GM12878 (cell line): ENCODE results near the gene SDK2. TPM values are rescaled to one million over a fixed set of nuclear protein-coding genes. Genes with fewer than 3 reads are reported as not detected.
A peak's percentile ranks its signal among the peaks of the same experiment; 100 is the strongest.

Source experiments
- ATAC-seq: fragments of 200-7000 bp; cut with Tn5 transposase; 3 replicates; pipeline ENCODE4 v1.9.1; 2020; ENCODE audit warnings: mild to moderate bottlenecking, moderate library complexity
- BruUV-seq: library from RNA; stranded (reverse); fragments of 400-500 nt; replicated peaks from 2 replicates; lab custom pipeline; 2021; lab: Mats Ljungman, UMichigan
- CTCF ChIA-PET: fragments of 300-600 bp; sonication (Branson Sonifier 250); formaldehyde crosslinking; extraction: SDS; loops from one replicate; lab custom pipeline; 2021; ENCODE audit warnings: inconsistent platforms; lab: Yijun Ruan, JAX
- POLR2A ChIA-PET: fragments of 350-600 bp; formaldehyde crosslinking; extraction: SDS; loops from one replicate; lab custom pipeline; 2021; ENCODE audit warnings: inconsistent platforms; lab: Charles Lee
- RAD21 ChIA-PET: fragments of 300-600 bp; sonication (Branson Sonifier 250); formaldehyde crosslinking; loops from one replicate; lab custom pipeline; 2023; ENCODE audit warnings: antibody characterized with exemption; ENCODE audit not compliant: unreplicated experiment; lab: Charles Lee
- SMC1A ChIA-PET: fragments of 300-600 bp; sonication (Branson Sonifier 250); formaldehyde crosslinking; loops from one replicate; lab custom pipeline; 2023; ENCODE audit not compliant: unreplicated experiment, uncharacterized antibody; lab: Charles Lee
- DNase-seq: peaks from one replicate; pipeline ENCODE4 v3.0.0-alpha.2; 2011; ENCODE audit warnings: low read depth, low spot score
- FAIRE-seq: peaks from 3 replicates; lab custom pipeline; 2011; peaks lifted over from hg19 to GRCh38; lab: Jason Lieb, UNC
- H2AFZ ChIP-seq: 2 replicates; pipeline ENCODE4 v1.6.0; 2011; ENCODE audit warnings: low read depth, low read length, control low read depth; ENCODE audit not compliant: control insufficient read depth
- H3K27ac ChIP-seq: 2 replicates; pipeline ENCODE4 v1.5.1; 2011; ENCODE audit warnings: control low read depth; ENCODE audit not compliant: control insufficient read depth, insufficient read depth
- H3K27me3 ChIP-seq, 2 experiments: replicated peaks in 1 of 2; 2 replicates each; pipeline versions ENCODE4 v1.6.0 to v1.6.1; 2011; ENCODE audit warnings: low read length in 1 of 2; ENCODE audit not compliant: control insufficient read depth in 2 of 2, insufficient read depth in 2 of 2
- H3K36me3 ChIP-seq, 2 experiments: 2 replicates each; pipeline ENCODE4 v1.5.1; 2011; ENCODE audit warnings: low read length in 1 of 2; ENCODE audit not compliant: control insufficient read depth in 2 of 2, insufficient read depth in 2 of 2
- H3K4me1 ChIP-seq: 2 replicates; pipeline ENCODE4 v1.6.1; 2011; ENCODE audit warnings: mild to moderate bottlenecking, low read length, moderate library complexity, mixed read lengths; ENCODE audit not compliant: control insufficient read depth, insufficient read depth
- H3K4me2 ChIP-seq: 2 replicates; pipeline ENCODE4 v1.6.0; 2011; ENCODE audit warnings: control low read depth; ENCODE audit not compliant: control insufficient read depth, insufficient read depth
- H3K4me3 ChIP-seq: fragments of 200-600 bp; sonication (generic); 2 replicates; pipeline ENCODE4 v1.5.1; 2016
- H3K79me2 ChIP-seq: 2 replicates; pipeline ENCODE4 v1.6.0; 2011; ENCODE audit warnings: low read length; ENCODE audit not compliant: control insufficient read depth, insufficient read depth
- H3K9ac ChIP-seq: 2 replicates; pipeline ENCODE4 v1.8.0; 2011; ENCODE audit warnings: low read length, control low read depth, mixed read lengths; ENCODE audit not compliant: control insufficient read depth, insufficient read depth
- H3K9me3 ChIP-seq: replicated peaks from 3 replicates; pipeline ENCODE4 v1.5.1; 2011; ENCODE audit warnings: mild to moderate bottlenecking, low read length; ENCODE audit not compliant: control insufficient read depth, insufficient read depth
- H4K20me1 ChIP-seq: 2 replicates; pipeline ENCODE4 v1.6.0; 2011; ENCODE audit not compliant: control insufficient read depth, insufficient read depth
- MTA2 ChIP-seq: fragments of 450-650 bp; IDR thresholded peaks from 2 replicates; pipeline ENCODE4 v1.6.1; 2016; ENCODE audit warnings: low read depth, mild to moderate bottlenecking, moderate library complexity
- SIX5 ChIP-seq: IDR thresholded peaks from 2 replicates; pipeline ENCODE4 v1.6.1; 2011; ENCODE audit warnings: mild to moderate bottlenecking, low read depth, low read length, moderate library complexity; ENCODE audit not compliant: severe bottlenecking
- TCF12 ChIP-seq: IDR thresholded peaks from 2 replicates; pipeline ENCODE4 v1.6.1; 2011; ENCODE audit warnings: low read depth, mild to moderate bottlenecking, low read length
- WGBS: methylation state at CpG from one replicate; pipeline ENCODE4 v1.1.6; 2016; ENCODE audit warnings: low lambda C conversion rate; ENCODE audit not compliant: insufficient replicate concordance, insufficient coverage; ENCODE audit errors: missing lambda C conversion rate; 5-methylcytosine and 5-hydroxymethylcytosine counted together
- in situ Hi-C: fragments of 300-500 bp; cut with MboI; formaldehyde crosslinking; loops from 9 replicates; pipeline ENCODE4 v1.14.3; 2018; ENCODE audit warnings: mixed read lengths
- intact Hi-C: fragments of 100-400 bp; cut with micrococcal nuclease; formaldehyde crosslinking; loops from one replicate; pipeline ENCODE4 v1.14.2; 2022; ENCODE audit not compliant: unreplicated experiment
- polyA plus RNA-seq, 11 experiments: library from polyadenylated mRNA; depleted of rRNA in 4 of 11; unstranded in 6 of 11; stranded (reverse) in 5 of 11; fragments of >200 nt; fragmentation: Nextera tagmentation in 4 of 11; fragmentation: Illumina TruSeq in 1 of 11; extraction: Ambion mirVana in 4 of 11; extraction: Trizol in 1 of 11; gene quantifications; 1 replicate in 1 of 11; 2 replicates in 10 of 11; pipeline versions ENCODE4 v1.2.1 to v1.2.3, GENCODE V29; 2011 to 2016; ENCODE audit warnings: inconsistent platforms in 2 of 11, missing spikeins in 2 of 11, low read depth in 1 of 11
- total RNA-seq, 4 experiments: library from RNA; depleted of rRNA in 3 of 4; stranded (reverse); fragments of >200 nt in 3 of 4; fragmentation: Illumina TruSeq in 1 of 4; extraction: Trizol in 1 of 4; gene quantifications; 2 replicates each; pipeline versions ENCODE4 v1.2.1 to v1.2.3, GENCODE V29; 2013 to 2021

Gene SDK2
- total and polyA plus RNA-seq, 10 of the 15 experiments (the other 5 are each of a cell fraction or from before 2014, with no cell fraction given): 0.03 to 0.08 (median 0.03) TPM; not detected in 7

DNA sequence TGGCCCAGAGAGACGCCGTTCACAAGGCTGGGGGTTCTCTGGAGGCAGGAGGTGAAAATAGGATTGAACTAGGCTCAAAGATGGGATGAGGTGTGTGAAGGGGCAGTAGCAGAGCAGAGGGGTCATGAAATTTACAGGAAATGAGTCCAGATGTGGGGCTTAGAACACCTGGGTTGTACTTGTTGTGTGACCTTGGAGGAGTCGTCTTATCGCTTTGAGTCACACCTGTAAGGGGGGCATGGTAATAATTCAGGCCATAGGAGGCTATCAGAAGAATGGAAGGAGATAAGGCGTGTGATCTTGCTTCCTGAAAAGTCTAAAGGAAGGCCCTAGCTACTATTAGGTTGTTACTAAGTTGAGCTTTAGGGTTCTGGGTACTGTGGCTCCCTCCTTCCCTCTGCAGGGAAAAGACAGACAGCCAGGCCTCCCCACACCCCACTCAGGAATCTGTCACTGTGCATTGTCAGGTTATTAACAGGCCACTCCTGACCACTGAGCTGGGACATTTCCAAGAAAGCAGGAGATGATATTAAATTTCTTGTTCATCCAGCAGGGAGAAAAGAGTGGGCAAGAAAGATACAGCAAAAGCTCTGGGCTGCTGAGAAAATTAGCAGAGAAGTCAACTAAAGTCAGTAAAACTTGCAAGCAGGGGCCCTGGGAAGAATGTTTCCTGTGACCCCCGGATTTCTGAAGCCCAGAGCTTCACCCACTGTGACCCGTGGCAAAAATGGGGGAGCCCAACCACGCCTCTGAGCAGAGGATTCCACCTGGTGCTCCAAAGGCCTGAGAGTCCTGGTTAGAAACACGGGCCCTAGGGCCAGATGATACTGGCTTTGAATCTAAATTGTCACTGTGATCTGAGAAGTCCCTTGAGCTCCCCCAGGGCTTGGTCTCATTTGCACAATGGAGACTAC is 326.5 kb downstream of the SDK2 start:
- H3K9ac ChIP-seq: no peak overlapping the region
- no peak overlapping the region for H3K4me2 ChIP-seq
- BruUV-seq: no TSS peak
- SMC1A ChIA-PET: interaction anchor here (0.8 to 2.8 kb wide), 10 partner anchors 11 to 62 kb away, joined by 3 to 28 read pairs (median 7); no protein-coding TSS in a partner anchor
- H4K20me1 ChIP-seq: no peaks in the 10 kb centered on the region
- TF ChIP-seq MTA2 (no peak), SIX5 (no peak), TCF12 (no peak)
- TF ChIP-seq, all 136 proteins: peak for 0
- no peak overlapping the region; the same call in 1 of the 2 replicates for H3K27ac ChIP-seq
- H2AFZ ChIP-seq: peak overlapping the region; percentile 45
- intact Hi-C loops: loop anchor here (1.0 to 2.0 kb wide), 2 partner anchors 23 to 35 kb away; no protein-coding TSS in a partner anchor
- H3K79me2 ChIP-seq: no peaks in the 10 kb centered on the region
- H3K27me3 ChIP-seq: no peaks in the 10 kb centered on the region
- no peaks in the 10 kb centered on the region for H3K36me3 ChIP-seq
- peaks cover 12% of the 10 kb centered on the region for H3K4me1 ChIP-seq
- in situ Hi-C loops: no loop called here
- ChIA-PET CTCF (interaction anchor here (0.9 to 1.5 kb wide), 5 partner anchors 24 to 63 kb away, joined by 3 to 6 read pairs (median 4); no protein-coding TSS in a partner anchor), RAD21 (interaction anchor here (0.6 to 2.8 kb wide), 12 partner anchors 9 to 590 kb away, joined by 3 to 14 read pairs (median 4); no protein-coding TSS in a partner anchor), POLR2A (interaction anchor here (0.5 to 2.3 kb wide), 4 partner anchors 11 to 36 kb away, joined by 5 to 8 read pairs (median 7); no protein-coding TSS in a partner anchor)
- WGBS: 42% methylated on average over 9 of the region's 9 CpGs
- no peaks in the 10 kb centered on the region for H3K9me3 ChIP-seq
- no peak for FAIRE-seq
- peak; percentile 19; the same call in 2 of the 3 replicates for ATAC-seq
- H3K4me3 ChIP-seq: no peak overlapping the region
- DNase-seq: no peak
